IMR-90 (cell line): ENCODE data around the gene POU6F1. TPM values are rescaled to one million over a fixed set of nuclear protein-coding genes. Genes with fewer than 3 reads are reported as not detected.

Experiments used
- ATAC-seq: fragments of 200-7000 bp; cut with Tn5 transposase; 2 replicates; pipeline ENCODE4 v1.9.1; 2020; ENCODE audit warnings: low read depth, mild to moderate bottlenecking, moderate library complexity
- BruUV-seq: library from RNA; stranded (reverse); fragments of 400-500 nt; replicated peaks from 2 replicates; lab custom pipeline; 2021; lab: Mats Ljungman, UMichigan
- CTCF ChIA-PET: fragments of 300-600 bp; formaldehyde crosslinking; extraction: SDS; loops from one replicate; lab custom pipeline; 2021; ENCODE audit warnings: antibody characterized with exemption; lab: Yijun Ruan, JAX
- POLR2A ChIA-PET: fragments of 300-600 bp; sonication (Branson Sonifier 250); formaldehyde crosslinking; loops from one replicate; lab custom pipeline; 2022; ENCODE audit warnings: antibody characterized with exemption; ENCODE audit not compliant: unreplicated experiment; lab: Charles Lee
- DNase-seq: peaks from one replicate; pipeline ENCODE4 v3.0.0; 2013
- H2AFZ ChIP-seq: replicated peaks from 2 replicates; pipeline ENCODE3; 2013; ENCODE audit warnings: low read length, mild to moderate bottlenecking; ENCODE audit not compliant: poor library complexity
- H2AK5ac ChIP-seq: 2 replicates; pipeline ENCODE4 v1.6.1; 2013; ENCODE audit warnings: low read depth, low read length, inconsistent platforms
- H2AK9ac ChIP-seq: replicated peaks from 2 replicates; pipeline ENCODE3; 2013; ENCODE audit warnings: mild to moderate bottlenecking, low read depth, low read length, moderate library complexity; ENCODE audit not compliant: poor library complexity
- H2BK120ac ChIP-seq: 2 replicates; pipeline ENCODE4 v1.6.1; 2013; ENCODE audit warnings: low read depth, low read length, inconsistent platforms
- H2BK15ac ChIP-seq: 3 replicates; pipeline ENCODE4 v1.6.1; 2013; ENCODE audit warnings: low read depth, low read length, inconsistent platforms
- H2BK20ac ChIP-seq: 2 replicates; pipeline ENCODE4 v1.6.1; 2013; ENCODE audit warnings: low read depth, mild to moderate bottlenecking, inconsistent platforms, low read length, moderate library complexity
- H2BK5ac ChIP-seq: 2 replicates; pipeline ENCODE4 v1.6.1; 2013; ENCODE audit warnings: mild to moderate bottlenecking, low read depth, low read length, inconsistent platforms; ENCODE audit not compliant: poor library complexity, severe bottlenecking
- H3K14ac ChIP-seq: replicated peaks from 2 replicates; pipeline ENCODE4 v1.6.1; 2013; ENCODE audit warnings: low read depth, low read length, inconsistent platforms
- H3K18ac ChIP-seq: 2 replicates; pipeline ENCODE4 v1.6.1; 2013; ENCODE audit warnings: low read depth, low read length, control low read depth
- H3K23ac ChIP-seq: 2 replicates; pipeline ENCODE4 v1.6.1; 2013; ENCODE audit warnings: low read depth, low read length, inconsistent platforms
- H3K27ac ChIP-seq: 2 replicates; pipeline ENCODE4 v1.5.1; 2013; ENCODE audit warnings: mild to moderate bottlenecking, control low read depth, low read length; ENCODE audit not compliant: insufficient read depth
- H3K27me3 ChIP-seq: 2 replicates; pipeline ENCODE4 v1.6.1; 2013; ENCODE audit warnings: low read length; ENCODE audit not compliant: control insufficient read depth, insufficient read depth
- H3K36me3 ChIP-seq: 2 replicates; pipeline ENCODE4 v1.6.1; 2013; ENCODE audit warnings: low read length, mixed read lengths; ENCODE audit not compliant: control insufficient read depth, insufficient read depth
- H3K4ac ChIP-seq: 2 replicates; pipeline ENCODE4 v1.6.1; 2013; ENCODE audit warnings: low read depth, low read length, inconsistent platforms
- H3K4me1 ChIP-seq: 2 replicates; pipeline ENCODE4 v1.6.1; 2013; ENCODE audit warnings: low read length, mixed read lengths; ENCODE audit not compliant: control insufficient read depth, insufficient read depth
- H3K4me2 ChIP-seq: 2 replicates; pipeline ENCODE4 v1.6.1; 2013; ENCODE audit warnings: low read depth, mild to moderate bottlenecking, control low read depth, low read length, moderate library complexity
- H3K4me3 ChIP-seq: 2 replicates; pipeline ENCODE4 v1.5.1; 2013; ENCODE audit warnings: low read depth, mild to moderate bottlenecking, control low read depth, low read length, moderate library complexity; ENCODE audit not compliant: insufficient read depth
- H3K56ac ChIP-seq: 2 replicates; pipeline ENCODE4 v1.6.1; 2013; ENCODE audit warnings: low read length, inconsistent platforms; ENCODE audit not compliant: insufficient read depth; ENCODE audit errors: extremely low read depth
- H3K79me1 ChIP-seq, 2 experiments: 2 replicates each; pipeline ENCODE4 v1.6.1; 2013; ENCODE audit warnings: low read length in 2 of 2, inconsistent platforms in 1 of 2, low read depth in 1 of 2
- H3K9ac ChIP-seq: 2 replicates; pipeline ENCODE4 v1.6.1; 2013; ENCODE audit warnings: low read depth, low read length, control low read depth
- H3K9me1 ChIP-seq: 2 replicates; pipeline ENCODE4 v1.6.1; 2013; ENCODE audit warnings: low read length, inconsistent platforms; ENCODE audit not compliant: insufficient read depth
- H3K9me3 ChIP-seq: 2 replicates; pipeline ENCODE4 v1.6.1; 2013; ENCODE audit warnings: low read length; ENCODE audit not compliant: control insufficient read depth, insufficient read depth
- H4K20me1 ChIP-seq: 2 replicates; pipeline ENCODE4 v1.6.1; 2013; ENCODE audit warnings: low read length, inconsistent platforms; ENCODE audit not compliant: insufficient read depth
- H4K5ac ChIP-seq: 2 replicates; pipeline ENCODE4 v1.6.1; 2013; ENCODE audit warnings: mild to moderate bottlenecking, low read depth, low read length, control low read depth
- H4K8ac ChIP-seq, 2 experiments: 2 replicates each; pipeline ENCODE4 v1.6.1; 2013; ENCODE audit warnings: low read depth in 2 of 2, low read length in 2 of 2, control low read depth in 1 of 2, inconsistent platforms in 1 of 2
- H4K91ac ChIP-seq: 2 replicates; pipeline ENCODE4 v1.6.1; 2013; ENCODE audit warnings: low read depth, low read length, inconsistent platforms; ENCODE audit not compliant: insufficient read depth
- BHLHE40 ChIP-seq: fragments of 150-350 bp; IDR thresholded peaks from 2 replicates; pipeline ENCODE4 v1.6.1; 2016; ENCODE audit warnings: mild to moderate bottlenecking, low read depth, low read length
- CEBPB ChIP-seq: IDR thresholded peaks from 2 replicates; pipeline ENCODE4 v1.6.1; 2012; ENCODE audit warnings: low read depth, low read length, improper control_type of control experiment
- CHD1 ChIP-seq: IDR thresholded peaks from 2 replicates; pipeline ENCODE4 v1.6.1; 2012; ENCODE audit warnings: low read depth, low read length, improper control_type of control experiment
- MAFK ChIP-seq: IDR thresholded peaks from 2 replicates; pipeline ENCODE4 v1.6.1; 2012; ENCODE audit warnings: low read depth, low read length, improper control_type of control experiment
- MAZ ChIP-seq: IDR thresholded peaks from 2 replicates; pipeline ENCODE4 v1.6.1; 2012; ENCODE audit warnings: low read depth, mild to moderate bottlenecking, low read length, improper control_type of control experiment, moderate library complexity, borderline replicate concordance
- NFE2L2 ChIP-seq: fragments of 150-350 bp; IDR thresholded peaks from 2 replicates; pipeline ENCODE4 v1.6.1; 2016; ENCODE audit warnings: low read depth, mild to moderate bottlenecking, low read length
- POLR2A ChIP-seq: IDR thresholded peaks from 2 replicates; pipeline ENCODE4 v1.6.1; 2012; ENCODE audit warnings: mild to moderate bottlenecking, low read depth, low read length
- RAD21 ChIP-seq: IDR thresholded peaks from 2 replicates; pipeline ENCODE4 v1.6.1; 2012; ENCODE audit warnings: low read length, improper control_type of control experiment
- RCOR1 ChIP-seq: IDR thresholded peaks from 2 replicates; pipeline ENCODE4 v1.6.1; 2012; ENCODE audit warnings: mild to moderate bottlenecking, low read length, improper control_type of control experiment; ENCODE audit not compliant: insufficient replicate concordance
- RFX5 ChIP-seq: IDR thresholded peaks from 2 replicates; pipeline ENCODE4 v1.8.0; 2012; ENCODE audit warnings: low read depth, mild to moderate bottlenecking, low read length, moderate library complexity
- SMC3 ChIP-seq: fragments of 150-350 bp; IDR thresholded peaks from 2 replicates; pipeline ENCODE4 v1.6.1; 2016; ENCODE audit warnings: low read depth, mild to moderate bottlenecking, antibody characterized with exemption, low read length, moderate library complexity
- WGBS, 2 experiments: methylation state at CpG; one replicate each; pipeline versions ENCODE4 v1.1.5 to v1.1.7; 2013; ENCODE audit warnings: missing lambda C conversion rate in 2 of 2; ENCODE audit not compliant: insufficient read length in 1 of 2; ENCODE audit errors: extremely low coverage in 2 of 2; 5-methylcytosine and 5-hydroxymethylcytosine counted together
- dilution Hi-C: fragments of 300-500 bp; cut with HindIII; formaldehyde crosslinking; loops from one replicate; pipeline ENCODE4 v1.14.3; 2018; ENCODE audit warnings: low sequenced_read_pairs; ENCODE audit not compliant: unreplicated experiment
- in situ Hi-C: fragments of 300-500 bp; cut with MboI; formaldehyde crosslinking; loops from 3 replicates; pipeline ENCODE4 v1.14.3; 2019; ENCODE audit warnings: low sequenced_read_pairs, inconsistent platforms, mixed read lengths
- intact Hi-C: fragments of 100-400 bp; cut with micrococcal nuclease; formaldehyde crosslinking; loops from 2 replicates; pipeline ENCODE4 v1.10.0; 2022
- polyA plus RNA-seq, 3 experiments: library from polyadenylated mRNA; depleted of rRNA; stranded (reverse); fragments of >200 nt; gene quantifications; 2 replicates each; pipeline ENCODE4 v1.2.3, GENCODE V29; 2012; ENCODE audit warnings: low replicate concordance in 1 of 3
- total RNA-seq: library from RNA; depleted of rRNA; stranded (reverse); fragments of >200 nt; gene quantifications from 2 replicates; pipeline ENCODE4 v1.2.3, GENCODE V29; 2012
- TF ChIP-seq, protein P1 (sequence below): conservative IDR thresholded peaks from 2 replicates; pipeline ENCODE4 v1.5.1; 2012; ENCODE audit warnings: mild to moderate bottlenecking, low read depth, low read length, improper control_type of control experiment
- TF ChIP-seq, protein P2 (sequence below): fragments of 150-350 bp; IDR thresholded peaks from 2 replicates; pipeline ENCODE4 v1.6.1; 2016; ENCODE audit warnings: low read depth, mild to moderate bottlenecking, low read length, moderate library complexity, borderline replicate concordance
- TF ChIP-seq, protein P3 (sequence below): fragments of 150-350 bp; IDR thresholded peaks from 2 replicates; pipeline ENCODE4 v1.6.1; 2017; ENCODE audit warnings: mild to moderate bottlenecking, antibody characterized with exemption, low read length, low read depth

The POU6F1 gene
- total and polyA plus RNA-seq, 2 of the 4 experiments (the other 2 are of a cell fraction) = 0.90 to 3.6 TPM

DNA sequence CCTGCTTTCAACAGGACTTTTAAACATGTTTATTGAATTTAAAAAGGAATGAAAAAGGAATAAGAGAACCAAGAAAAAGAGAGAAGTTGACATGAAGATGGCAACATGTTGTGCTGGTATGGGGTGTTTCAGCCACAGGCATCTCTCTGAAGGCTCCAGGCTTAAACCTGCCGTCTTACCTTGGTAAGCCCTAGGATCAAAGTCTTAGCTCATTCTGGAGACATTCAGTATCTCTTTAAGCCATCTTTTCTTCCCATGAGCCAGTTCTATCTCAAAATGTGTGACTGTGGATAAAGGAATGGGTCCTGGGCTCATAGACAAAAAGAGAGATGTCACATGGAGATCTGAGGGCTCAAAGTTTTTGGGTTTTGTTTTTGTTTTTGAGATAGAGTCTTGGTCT lies 43.4 kb downstream of the POU6F1 start:
- Histone ChIP-seq H2AFZ (no peak overlapping the region), H3K4me1 (no peaks in the 10 kb centered on the region), H3K23ac (no peak overlapping the region), H2BK120ac (no peak overlapping the region), H3K18ac (no peak overlapping the region), H3K27me3 (no peaks in the 10 kb centered on the region), H4K8ac (no peak overlapping the region), H2BK20ac (no peak overlapping the region), H3K14ac (no peak overlapping the region), H3K9me1 (no peaks in the 10 kb centered on the region), H3K4me3 (no peak overlapping the region), H3K36me3 (no peaks in the 10 kb centered on the region), H3K56ac (no peak overlapping the region), H3K9me3 (no peaks in the 10 kb centered on the region), H4K20me1 (peaks cover 1% of the 10 kb centered on the region), H3K4ac (no peak overlapping the region), H3K79me1 (peaks cover 7 to 17% of the 10 kb centered on the region in 2 experiments), H2BK5ac (no peak overlapping the region), H4K91ac (no peak overlapping the region), H3K9ac (no peak overlapping the region), H2BK15ac (no peak overlapping the region), H3K27ac (no peak overlapping the region), H2AK5ac (no peak overlapping the region), H3K4me2 (no peak overlapping the region), H4K5ac (no peak overlapping the region), H2AK9ac (no peak overlapping the region)
- BruUV-seq = no TSS peak
- ChIA-PET POLR2A (no interaction called here), CTCF (interaction anchor here (0.6 kb wide), 1 partner anchor 60 kb away, joined by 3 read pairs; no protein-coding TSS in a partner anchor)
- TF ChIP-seq MAZ (no peak), RAD21 (no peak), NFE2L2 (no peak), CHD1 (no peak), RCOR1 (no peak), RFX5 (no peak), CEBPB (no peak), BHLHE40 (no peak), MAFK (no peak), SMC3 (no peak), POLR2A (no peak)
- TF ChIP-seq, protein P1, sequence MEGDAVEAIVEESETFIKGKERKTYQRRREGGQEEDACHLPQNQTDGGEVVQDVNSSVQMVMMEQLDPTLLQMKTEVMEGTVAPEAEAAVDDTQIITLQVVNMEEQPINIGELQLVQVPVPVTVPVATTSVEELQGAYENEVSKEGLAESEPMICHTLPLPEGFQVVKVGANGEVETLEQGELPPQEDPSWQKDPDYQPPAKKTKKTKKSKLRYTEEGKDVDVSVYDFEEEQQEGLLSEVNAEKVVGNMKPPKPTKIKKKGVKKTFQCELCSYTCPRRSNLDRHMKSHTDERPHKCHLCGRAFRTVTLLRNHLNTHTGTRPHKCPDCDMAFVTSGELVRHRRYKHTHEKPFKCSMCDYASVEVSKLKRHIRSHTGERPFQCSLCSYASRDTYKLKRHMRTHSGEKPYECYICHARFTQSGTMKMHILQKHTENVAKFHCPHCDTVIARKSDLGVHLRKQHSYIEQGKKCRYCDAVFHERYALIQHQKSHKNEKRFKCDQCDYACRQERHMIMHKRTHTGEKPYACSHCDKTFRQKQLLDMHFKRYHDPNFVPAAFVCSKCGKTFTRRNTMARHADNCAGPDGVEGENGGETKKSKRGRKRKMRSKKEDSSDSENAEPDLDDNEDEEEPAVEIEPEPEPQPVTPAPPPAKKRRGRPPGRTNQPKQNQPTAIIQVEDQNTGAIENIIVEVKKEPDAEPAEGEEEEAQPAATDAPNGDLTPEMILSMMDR = no peak
- TF ChIP-seq, protein P2, sequence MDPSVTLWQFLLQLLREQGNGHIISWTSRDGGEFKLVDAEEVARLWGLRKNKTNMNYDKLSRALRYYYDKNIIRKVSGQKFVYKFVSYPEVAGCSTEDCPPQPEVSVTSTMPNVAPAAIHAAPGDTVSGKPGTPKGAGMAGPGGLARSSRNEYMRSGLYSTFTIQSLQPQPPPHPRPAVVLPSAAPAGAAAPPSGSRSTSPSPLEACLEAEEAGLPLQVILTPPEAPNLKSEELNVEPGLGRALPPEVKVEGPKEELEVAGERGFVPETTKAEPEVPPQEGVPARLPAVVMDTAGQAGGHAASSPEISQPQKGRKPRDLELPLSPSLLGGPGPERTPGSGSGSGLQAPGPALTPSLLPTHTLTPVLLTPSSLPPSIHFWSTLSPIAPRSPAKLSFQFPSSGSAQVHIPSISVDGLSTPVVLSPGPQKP = no peak
- TF ChIP-seq, protein P3, sequence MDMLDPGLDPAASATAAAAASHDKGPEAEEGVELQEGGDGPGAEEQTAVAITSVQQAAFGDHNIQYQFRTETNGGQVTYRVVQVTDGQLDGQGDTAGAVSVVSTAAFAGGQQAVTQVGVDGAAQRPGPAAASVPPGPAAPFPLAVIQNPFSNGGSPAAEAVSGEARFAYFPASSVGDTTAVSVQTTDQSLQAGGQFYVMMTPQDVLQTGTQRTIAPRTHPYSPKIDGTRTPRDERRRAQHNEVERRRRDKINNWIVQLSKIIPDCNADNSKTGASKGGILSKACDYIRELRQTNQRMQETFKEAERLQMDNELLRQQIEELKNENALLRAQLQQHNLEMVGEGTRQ = no peak
- ATAC-seq (no peak), DNase-seq (no peak)
- no CpG with 5 or more reads among the region's 1 CpG for WGBS, 2 experiments
- in situ Hi-C loops (no loop called here), dilution Hi-C loops (no loop called here), intact Hi-C loops (loop anchor here (5.0 kb wide), 1 partner anchor 47 kb away; no protein-coding TSS in a partner anchor)
